CD4-positive, alpha-beta T cell treated with Interleukin-2 at 100 ng/mL for 4 hours (primary cell): ENCODE measurements around the gene FIGNL1.

Experiments
- DNase-seq: peaks from one replicate; pipeline ENCODE4 v3.0.0-alpha.2; 2020; ENCODE audit warnings: low spot score

Gene FIGNL1

DNA sequence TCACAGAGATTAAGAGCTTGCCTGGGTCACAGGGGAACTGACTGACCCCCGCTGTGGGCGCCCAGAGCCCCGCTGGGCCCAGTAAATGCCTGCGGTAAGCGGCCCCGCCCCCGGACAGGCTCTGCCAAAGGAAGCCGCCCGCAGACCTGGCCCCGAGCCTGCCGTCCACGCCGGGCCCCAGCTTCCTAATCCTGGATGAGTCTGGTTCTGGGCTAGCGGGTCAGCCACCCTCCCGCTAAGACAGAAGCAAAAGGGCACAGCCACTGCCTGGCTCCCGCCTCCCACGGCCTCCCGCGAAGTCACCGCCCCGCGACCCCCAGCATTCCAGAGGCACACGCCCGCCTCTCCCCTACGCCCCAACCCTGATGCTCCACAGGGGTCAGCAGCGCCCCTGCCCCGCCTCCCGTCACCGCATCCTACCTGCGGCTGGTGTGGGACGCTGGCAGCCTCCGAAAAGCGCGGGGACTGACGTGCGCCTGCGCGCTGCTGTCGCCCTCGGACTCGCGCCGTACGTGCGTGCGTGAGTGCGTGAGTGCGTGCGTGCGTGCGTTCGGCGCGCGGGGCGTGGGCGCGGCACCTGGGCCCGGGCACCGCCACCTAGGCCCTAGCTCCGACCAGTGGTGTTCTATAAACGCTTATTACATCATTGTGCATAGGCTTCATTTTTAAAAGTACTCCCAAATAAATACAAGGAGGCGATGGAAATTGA is at the start of gene FIGNL1:
Gene FIGNL1, minus strand, starts transcription at position 470 of the 709 bp plus-strand sequence. CDS start 3,063 bp downstream, outside the sequence.
- DNase-seq: peak; percentile 84

- no peak for DNase-seq
Observed at GRCh38 chr7:50499092-50499491, 48.9 kb upstream of the FIGNL1 start.

- DNase-seq: no peak
Observed at GRCh38 chr7:50497968-50498367, 47.8 kb upstream of the FIGNL1 start.

- DNase-seq: no peak
Observed at GRCh38 chr7:50497068-50497642, 47.0 kb upstream of the FIGNL1 start.

DNA sequence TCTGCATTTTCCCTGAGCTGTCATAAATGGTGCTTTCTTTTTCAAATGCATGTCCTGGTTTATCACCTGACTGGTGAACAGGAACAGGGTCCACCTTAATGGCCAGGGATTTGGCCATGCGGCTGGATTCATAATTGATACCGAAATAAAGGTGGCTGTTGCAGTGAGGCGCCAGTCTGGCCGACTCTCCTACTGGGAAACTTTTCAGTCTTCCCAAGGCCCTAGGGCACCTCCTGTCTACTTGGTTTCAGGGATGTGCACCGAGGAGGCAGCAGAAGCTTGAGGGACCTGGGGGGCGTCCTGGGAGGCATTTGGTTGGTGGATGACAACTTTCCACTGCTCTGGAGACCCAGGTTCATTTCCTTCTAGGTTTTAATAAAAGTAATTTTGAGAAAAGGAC is 46.4 kb upstream of the FIGNL1 start:
- no peak for DNase-seq

- DNase-seq: no peak
Observed at GRCh38 chr7:50495746-50496145, 45.6 kb upstream of the FIGNL1 start.

- no peak for DNase-seq
Observed at GRCh38 chr7:50492770-50493519, 42.8 kb upstream of the FIGNL1 start.

DNA sequence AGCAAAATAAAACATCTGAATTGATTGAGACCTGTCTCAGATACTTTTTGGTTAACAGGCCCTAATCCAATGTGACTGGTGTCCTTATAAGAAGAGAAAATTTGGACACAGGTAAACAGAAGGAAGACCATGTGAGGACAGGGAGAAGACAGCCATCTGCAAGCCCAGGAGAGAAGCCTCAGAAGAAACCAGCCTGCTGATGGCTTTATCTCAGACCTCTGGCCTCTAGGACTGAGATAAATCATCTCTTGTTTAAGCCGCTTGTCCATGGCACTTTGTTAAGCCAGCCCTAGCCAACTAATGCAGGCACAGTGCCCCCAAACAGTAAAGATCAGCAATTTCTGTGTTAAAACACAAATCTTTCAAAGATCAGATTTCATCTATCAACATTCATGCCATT is 41.8 kb upstream of the FIGNL1 start:
- DNase-seq: no peak

DNA sequence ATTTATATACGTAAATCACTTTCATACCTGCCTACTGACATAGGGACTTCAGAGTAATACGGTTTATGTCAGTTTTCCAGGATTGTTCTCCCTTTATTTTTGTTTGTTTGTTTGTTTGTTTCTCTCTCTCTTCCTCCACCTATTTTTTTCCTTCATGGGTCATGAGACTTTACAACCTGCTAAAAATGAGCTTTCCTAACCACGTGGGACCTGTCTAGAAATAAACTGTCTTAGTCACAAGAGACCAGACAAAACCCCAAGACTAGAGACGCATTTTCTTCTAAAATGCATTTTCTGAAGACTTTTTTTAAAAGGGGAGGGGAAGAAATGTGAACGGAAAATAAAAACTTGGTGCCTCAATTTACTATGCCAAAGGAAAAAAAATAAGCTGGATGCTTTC is 41.1 kb upstream of the FIGNL1 start:
- DNase-seq: no peak

DNA sequence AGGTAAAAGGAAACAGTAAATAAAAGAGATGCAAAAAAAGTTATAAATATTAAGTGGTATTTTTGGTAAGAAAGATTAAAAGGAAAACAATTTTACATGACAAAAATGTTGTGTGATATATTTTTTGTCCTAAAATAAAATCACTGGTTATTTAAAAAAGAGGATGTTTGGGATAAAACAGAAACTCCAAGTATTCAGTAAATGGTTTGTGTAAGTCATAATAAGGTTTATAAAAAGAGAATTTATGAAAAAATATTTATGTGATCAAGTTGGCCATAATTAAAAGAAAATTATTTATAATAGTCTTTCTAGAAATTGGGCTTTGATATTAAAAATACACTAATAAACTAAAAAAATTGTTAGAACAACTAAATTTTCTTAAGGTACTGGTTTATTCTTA is 38.2 kb upstream of the FIGNL1 start:
- no peak for DNase-seq

GRCh38 chr7:50486512-50486911 is 36.4 kb upstream of the FIGNL1 start:
- no peak for DNase-seq

GRCh38 chr7:50481867-50482266 is 31.7 kb upstream of the FIGNL1 start:
- DNase-seq: no peak

- no peak for DNase-seq
Observed at GRCh38 chr7:50480797-50481196, 30.6 kb upstream of the FIGNL1 start.

DNA sequence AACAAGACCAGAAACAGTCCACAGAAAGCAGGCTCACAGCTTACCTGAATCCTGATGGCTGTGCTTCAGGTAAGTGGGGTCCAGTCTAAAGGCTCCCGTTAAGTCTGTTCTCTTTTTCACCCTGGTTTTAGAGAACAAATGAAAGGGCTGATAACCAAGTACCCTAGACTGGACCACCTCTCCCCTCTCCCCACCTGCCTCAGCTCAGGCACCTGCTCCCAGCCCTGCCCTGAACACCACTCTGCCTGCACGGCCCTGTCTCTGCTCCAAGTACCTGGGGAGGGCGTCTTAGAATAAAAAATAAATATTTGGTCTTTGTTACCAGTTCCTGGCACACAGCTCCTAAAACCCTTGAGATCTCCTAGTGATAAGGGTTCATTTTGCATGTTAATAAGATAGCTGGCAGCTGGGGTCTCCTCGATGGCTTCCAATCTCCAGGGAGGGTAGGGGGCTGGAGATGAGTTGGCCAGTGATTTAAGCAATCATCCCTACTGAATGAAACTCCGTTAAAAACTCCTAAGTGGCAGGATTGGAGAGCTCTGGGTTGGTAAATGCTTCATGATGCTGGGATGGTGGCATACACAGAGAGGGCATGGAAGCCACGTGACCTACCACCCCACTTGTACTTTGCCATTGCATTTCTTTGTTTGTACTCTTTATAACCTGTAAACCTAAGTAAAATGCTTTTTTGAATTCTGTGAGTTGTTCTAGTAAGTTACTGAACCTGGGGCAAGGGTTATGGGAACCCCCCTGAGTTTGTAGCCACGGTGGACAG is 29.8 kb upstream of the FIGNL1 start:
- no peak for DNase-seq

GRCh38 chr7:50477640-50478039 is 27.5 kb upstream of the FIGNL1 start:
- DNase-seq: no peak

DNA sequence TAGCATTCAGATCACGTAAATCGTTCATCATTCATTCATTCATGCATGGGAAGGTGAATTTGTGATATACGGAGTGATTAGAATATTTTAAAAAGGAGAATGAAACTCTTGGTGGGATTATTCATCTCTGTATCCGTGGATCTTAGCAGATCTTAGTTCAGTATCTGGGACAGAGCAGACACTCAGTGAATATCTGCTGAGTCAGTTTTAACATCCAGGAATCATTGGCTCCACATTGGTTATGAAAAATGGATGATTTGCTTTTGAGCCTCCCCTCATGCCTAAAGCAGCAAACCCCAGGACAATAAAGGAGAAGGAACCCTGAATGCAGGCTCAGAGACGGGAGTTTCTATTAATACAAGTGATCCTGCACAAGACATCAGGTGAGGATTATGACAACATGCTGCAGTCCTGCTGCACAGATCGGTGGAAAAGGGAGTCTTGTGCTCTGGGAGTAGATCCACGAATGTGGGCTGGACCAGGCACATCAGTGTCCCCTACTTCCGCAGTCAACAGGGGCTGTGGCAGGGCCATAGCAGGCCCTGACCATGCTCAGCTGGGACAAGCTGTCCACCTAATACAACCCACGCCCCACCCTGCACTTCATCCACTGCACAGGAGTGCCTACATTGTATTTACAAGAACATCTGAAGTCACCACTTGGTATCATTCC is 26.9 kb upstream of the FIGNL1 start:
- DNase-seq: no peak

DNA sequence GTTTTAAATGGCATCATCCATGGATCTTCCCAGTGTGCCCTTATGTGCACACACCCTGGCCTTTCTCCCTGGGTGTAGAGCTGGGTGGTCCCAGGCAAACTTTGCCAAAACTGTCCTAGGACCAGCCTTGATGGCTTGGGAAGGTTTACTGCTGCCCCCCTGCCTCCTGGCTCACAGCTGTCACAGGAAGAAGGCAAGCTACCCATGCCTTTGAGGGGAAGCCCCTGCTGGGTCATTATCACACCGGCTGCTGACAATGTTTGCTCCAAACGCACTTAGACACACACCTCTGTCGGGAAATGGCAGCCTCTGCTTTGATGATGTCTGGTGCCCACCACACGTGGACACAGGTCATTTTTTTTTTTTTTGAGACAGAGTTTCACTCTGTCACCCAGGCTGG is 25.2 kb upstream of the FIGNL1 start:
- DNase-seq: no peak

DNA sequence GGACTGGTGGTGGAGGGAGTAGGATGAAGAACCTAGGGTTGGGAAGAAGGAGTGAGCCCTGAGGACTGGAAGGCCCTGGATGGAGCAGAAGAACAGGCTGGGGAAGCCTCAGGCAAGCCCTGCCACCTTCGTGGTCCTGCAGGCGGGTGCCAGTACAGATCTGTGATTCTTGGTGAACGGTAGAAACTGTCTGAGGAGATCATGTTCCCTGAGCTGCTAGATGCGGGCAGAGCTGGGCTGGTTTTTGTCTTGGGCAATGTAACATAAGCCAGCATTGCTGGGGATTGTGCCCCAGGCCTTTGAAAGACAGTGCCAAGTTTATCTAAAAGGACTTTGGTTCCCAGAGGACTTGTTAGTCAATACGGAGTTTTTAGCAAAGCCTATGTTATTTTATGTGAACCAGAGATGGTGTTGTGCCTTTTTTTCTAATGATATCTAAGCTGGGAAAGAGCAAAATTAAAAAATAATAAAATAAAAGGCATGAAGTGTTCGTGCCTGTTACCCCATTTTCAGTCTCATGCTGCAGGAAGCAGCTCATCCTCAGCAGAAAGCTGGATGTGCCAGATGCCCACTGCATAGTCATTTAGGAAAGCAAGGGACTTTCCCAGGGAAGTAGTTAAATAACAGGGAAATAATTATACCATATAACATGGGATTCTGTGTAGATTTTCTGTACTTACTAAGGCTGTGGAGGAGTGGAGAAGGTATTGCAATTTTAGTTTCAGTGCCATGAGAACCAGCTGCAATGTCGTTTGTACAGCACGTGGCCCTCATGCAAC is 24.4 kb upstream of the FIGNL1 start:
- no peak for DNase-seq

GRCh38 chr7:50473531-50473930 is 23.4 kb upstream of the FIGNL1 start:
- DNase-seq: no peak

- DNase-seq: no peak
Observed at GRCh38 chr7:50472427-50472826, 22.3 kb upstream of the FIGNL1 start.

GRCh38 chr7:50471970-50472369 is 21.8 kb upstream of the FIGNL1 start:
- DNase-seq: no peak
